HepG2 (cell line): Measurements from ENCODE around the gene GOT1. TPM values are rescaled to one million over a fixed set of nuclear protein-coding genes. Genes with fewer than 3 reads are reported as not detected.

ENCODE experiments used
- AGO1 ChIP-seq: fragments of 200-400 bp; formaldehyde crosslinking; IDR thresholded peaks from 2 replicates; pipeline ENCODE4 v1.6.1; 2017; ENCODE audit warnings: mild to moderate bottlenecking, low read depth, low read length, moderate library complexity; ENCODE audit not compliant: poor library complexity, severe bottlenecking
- GATAD2A ChIP-seq: IDR thresholded peaks from 2 replicates; pipeline ENCODE4 v1.6.1; 2016
- HNRNPUL1 ChIP-seq: fragments of 200-400 bp; formaldehyde crosslinking; IDR thresholded peaks from 2 replicates; pipeline ENCODE4 v1.6.1; 2017; ENCODE audit warnings: low read depth, mild to moderate bottlenecking, low read length, moderate library complexity
- KIAA2018 ChIP-seq: sonication (generic); formaldehyde crosslinking; IDR thresholded peaks from 2 replicates; pipeline ENCODE4 v1.5.0; 2020; ENCODE audit warnings: mild to moderate bottlenecking, missing genetic modification reagents, borderline replicate concordance
- LBX2 ChIP-seq: sonication (generic); formaldehyde crosslinking; IDR thresholded peaks from 2 replicates; pipeline ENCODE4 v1.5.0; 2020; ENCODE audit warnings: missing genetic modification reagents, mild to moderate bottlenecking, borderline replicate concordance
- MEIS1 ChIP-seq: sonication (generic); formaldehyde crosslinking; IDR thresholded peaks from 2 replicates; pipeline ENCODE4 v1.9.0; 2021; ENCODE audit warnings: mild to moderate bottlenecking, missing genetic modification reagents, moderate library complexity, borderline replicate concordance
- PHF20 ChIP-seq: sonication (generic); formaldehyde crosslinking; IDR thresholded peaks from 2 replicates; pipeline ENCODE4 v1.5.0; 2020; ENCODE audit warnings: mild to moderate bottlenecking, missing genetic modification reagents
- PRMT3 ChIP-seq: sonication (generic); formaldehyde crosslinking; IDR thresholded peaks from 2 replicates; pipeline ENCODE4 v1.8.1; 2022; ENCODE audit warnings: low read depth, mild to moderate bottlenecking, moderate library complexity, missing genetic modification reagents, borderline replicate concordance
- SIN3A ChIP-seq: IDR thresholded peaks from 2 replicates; pipeline ENCODE4 v1.6.1; 2011; ENCODE audit warnings: low read depth, mild to moderate bottlenecking, control low read depth, low read length, borderline replicate concordance
- SRF ChIP-seq: IDR thresholded peaks from 2 replicates; pipeline ENCODE4 v1.6.1; 2011; ENCODE audit warnings: mild to moderate bottlenecking, low read depth, low read length, moderate library complexity
- ZMYM2 ChIP-seq: sonication (generic); formaldehyde crosslinking; IDR thresholded peaks from 2 replicates; pipeline ENCODE4 v1.8.0; 2022; ENCODE audit warnings: mild to moderate bottlenecking, missing genetic modification reagents
- ZNF382 ChIP-seq: sonication (generic); formaldehyde crosslinking; IDR thresholded peaks from 2 replicates; pipeline ENCODE4 v1.5.0; 2020; ENCODE audit warnings: missing genetic modification reagents, mild to moderate bottlenecking, borderline replicate concordance
- ZNF496 ChIP-seq: sonication (generic); formaldehyde crosslinking; IDR thresholded peaks from 2 replicates; pipeline ENCODE4 v1.8.1; 2023; ENCODE audit warnings: mild to moderate bottlenecking, moderate library complexity, missing genetic modification reagents; ENCODE audit not compliant: insufficient replicate concordance
- ZNF672 ChIP-seq: sonication (generic); formaldehyde crosslinking; IDR thresholded peaks from 2 replicates; pipeline ENCODE4 v1.8.1; 2022; ENCODE audit warnings: missing genetic modification reagents
- ZNF850 ChIP-seq: sonication (generic); formaldehyde crosslinking; conservative IDR thresholded peaks from 2 replicates; pipeline ENCODE4 v1.9.0; 2021; ENCODE audit warnings: mild to moderate bottlenecking, missing genetic modification reagents
- polyA plus RNA-seq, 8 experiments: library from polyadenylated mRNA; depleted of rRNA in 3 of 8; stranded (reverse) in 7 of 8; unstranded in 1 of 8; fragments of >200 nt; fragmentation: Illumina TruSeq in 4 of 8; extraction: Trizol in 4 of 8; gene quantifications; 2 replicates each; pipeline versions ENCODE4 v1.2.1 to v1.2.3, GENCODE V29; 2011 to 2016; ENCODE audit warnings: low read depth in 4 of 8, missing spikeins in 1 of 8, mixed read lengths in 1 of 8; ENCODE audit not compliant: insufficient read depth in 1 of 8
- total RNA-seq, 5 experiments: library from RNA; depleted of rRNA; stranded (reverse); fragments of >200 nt; fragmentation: Illumina TruSeq; extraction: Trizol; gene quantifications; 2 replicates each; pipeline ENCODE4 v1.2.3, GENCODE V29; 2016; ENCODE audit warnings: low read depth in 1 of 5
- TF ChIP-seq, protein P1 (sequence below): IDR thresholded peaks from 2 replicates; pipeline ENCODE4 v1.6.1; 2016; ENCODE audit warnings: low read depth, missing genetic modification reagents, missing compliant biosample characterization

GOT1 gene
- total and polyA plus RNA-seq, 2 of the 13 experiments (the other 11 are each of a cell fraction or from before 2014, with no cell fraction given): 81.2 to 102 TPM

- TF ChIP-seq KIAA2018 (no peak), ZNF496 (CRISPR knock-in tag) (no peak), HNRNPUL1 (no peak), ZNF672 (CRISPR knock-in tag) (no peak), ZNF382 (CRISPR knock-in tag) (no peak), PHF20 (CRISPR knock-in tag) (no peak), MEIS1 (CRISPR knock-in tag) (peak; percentile 92; the same call in 1 of the 2 replicates), SIN3A (no peak), PRMT3 (CRISPR knock-in tag) (no peak), AGO1 (no peak), ZNF850 (CRISPR knock-in tag) (no peak), ZMYM2 (CRISPR knock-in tag) (no peak), LBX2 (CRISPR knock-in tag) (no peak), GATAD2A (CRISPR knock-in tag) (peak; percentile 99), SRF (no peak)
- TF ChIP-seq, protein P1, sequence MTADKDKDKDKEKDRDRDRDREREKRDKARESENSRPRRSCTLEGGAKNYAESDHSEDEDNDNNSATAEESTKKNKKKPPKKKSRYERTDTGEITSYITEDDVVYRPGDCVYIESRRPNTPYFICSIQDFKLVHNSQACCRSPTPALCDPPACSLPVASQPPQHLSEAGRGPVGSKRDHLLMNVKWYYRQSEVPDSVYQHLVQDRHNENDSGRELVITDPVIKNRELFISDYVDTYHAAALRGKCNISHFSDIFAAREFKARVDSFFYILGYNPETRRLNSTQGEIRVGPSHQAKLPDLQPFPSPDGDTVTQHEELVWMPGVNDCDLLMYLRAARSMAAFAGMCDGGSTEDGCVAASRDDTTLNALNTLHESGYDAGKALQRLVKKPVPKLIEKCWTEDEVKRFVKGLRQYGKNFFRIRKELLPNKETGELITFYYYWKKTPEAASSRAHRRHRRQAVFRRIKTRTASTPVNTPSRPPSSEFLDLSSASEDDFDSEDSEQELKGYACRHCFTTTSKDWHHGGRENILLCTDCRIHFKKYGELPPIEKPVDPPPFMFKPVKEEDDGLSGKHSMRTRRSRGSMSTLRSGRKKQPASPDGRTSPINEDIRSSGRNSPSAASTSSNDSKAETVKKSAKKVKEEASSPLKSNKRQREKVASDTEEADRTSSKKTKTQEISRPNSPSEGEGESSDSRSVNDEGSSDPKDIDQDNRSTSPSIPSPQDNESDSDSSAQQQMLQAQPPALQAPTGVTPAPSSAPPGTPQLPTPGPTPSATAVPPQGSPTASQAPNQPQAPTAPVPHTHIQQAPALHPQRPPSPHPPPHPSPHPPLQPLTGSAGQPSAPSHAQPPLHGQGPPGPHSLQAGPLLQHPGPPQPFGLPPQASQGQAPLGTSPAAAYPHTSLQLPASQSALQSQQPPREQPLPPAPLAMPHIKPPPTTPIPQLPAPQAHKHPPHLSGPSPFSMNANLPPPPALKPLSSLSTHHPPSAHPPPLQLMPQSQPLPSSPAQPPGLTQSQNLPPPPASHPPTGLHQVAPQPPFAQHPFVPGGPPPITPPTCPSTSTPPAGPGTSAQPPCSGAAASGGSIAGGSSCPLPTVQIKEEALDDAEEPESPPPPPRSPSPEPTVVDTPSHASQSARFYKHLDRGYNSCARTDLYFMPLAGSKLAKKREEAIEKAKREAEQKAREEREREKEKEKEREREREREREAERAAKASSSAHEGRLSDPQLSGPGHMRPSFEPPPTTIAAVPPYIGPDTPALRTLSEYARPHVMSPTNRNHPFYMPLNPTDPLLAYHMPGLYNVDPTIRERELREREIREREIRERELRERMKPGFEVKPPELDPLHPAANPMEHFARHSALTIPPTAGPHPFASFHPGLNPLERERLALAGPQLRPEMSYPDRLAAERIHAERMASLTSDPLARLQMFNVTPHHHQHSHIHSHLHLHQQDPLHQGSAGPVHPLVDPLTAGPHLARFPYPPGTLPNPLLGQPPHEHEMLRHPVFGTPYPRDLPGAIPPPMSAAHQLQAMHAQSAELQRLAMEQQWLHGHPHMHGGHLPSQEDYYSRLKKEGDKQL (CRISPR knock-in tag): peak; percentile 90
Observed at GRCh38 chr10:99421233-99421739, 9.1 kb downstream of the GOT1 start (continued).
